ENCODE measurements around the gene PRTFDC1. TPM values are rescaled to one million over a fixed set of nuclear protein-coding genes. Genes with fewer than 3 reads are reported as not detected.
"Not testable (repeated sequence)": the region's sequence is repeated elsewhere in the genome, so short reads cannot be mapped to it uniquely, and the experiment has no call there.

The PRTFDC1 gene
- total RNA-seq, 2 experiments from 2014 or later, result 0.27 to 0.46 TPM

DNA sequence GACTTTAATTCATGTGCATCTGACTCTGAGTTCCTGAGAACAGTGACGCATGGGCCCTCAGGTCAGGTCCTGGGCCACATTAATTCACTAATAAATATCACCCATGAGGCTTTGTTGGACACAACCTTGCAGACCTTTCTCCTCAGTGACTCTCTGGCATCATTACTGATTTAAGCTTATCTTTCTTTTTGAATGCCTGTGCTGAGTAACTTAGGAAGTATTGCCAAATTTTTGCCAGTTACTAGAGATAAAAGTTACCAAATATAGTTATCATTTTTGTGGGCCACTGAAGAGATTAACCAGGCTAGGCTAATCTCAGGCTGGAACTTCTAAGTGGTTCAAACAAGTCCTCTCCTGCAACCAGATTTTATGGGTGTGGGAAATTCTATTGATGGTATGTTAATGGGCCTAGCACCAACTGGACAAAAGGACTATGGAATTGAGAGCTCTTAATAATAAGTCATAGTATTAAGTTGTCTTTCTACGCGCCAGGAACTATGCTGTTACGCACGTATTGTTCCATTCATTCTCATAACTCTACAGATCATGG is 28.8 kb upstream of the PRTFDC1 start:
- H3K4me1 Mint-ChIP-seq, result peaks cover 14% of the 10 kb centered on the region
- H3K27ac Mint-ChIP-seq, result no peak overlapping the region
- DNase-seq, result no peak
- H3K27me3 Mint-ChIP-seq, result peaks cover 3% of the 10 kb centered on the region
- H3K36me3 Mint-ChIP-seq (ENCODE audit: low read depth), result no peaks in the 10 kb centered on the region
- H3K9me3 Mint-ChIP-seq, result peaks cover 3% of the 10 kb centered on the region
- H3K4me3 Mint-ChIP-seq, result no peak overlapping the region
- ChIA-PET POLR2A (no interaction called here), CTCF (interaction anchor here (1.0 kb wide), 1 partner anchor 12 kb away, joined by 4 read pairs; no protein-coding TSS in a partner anchor)

DNA sequence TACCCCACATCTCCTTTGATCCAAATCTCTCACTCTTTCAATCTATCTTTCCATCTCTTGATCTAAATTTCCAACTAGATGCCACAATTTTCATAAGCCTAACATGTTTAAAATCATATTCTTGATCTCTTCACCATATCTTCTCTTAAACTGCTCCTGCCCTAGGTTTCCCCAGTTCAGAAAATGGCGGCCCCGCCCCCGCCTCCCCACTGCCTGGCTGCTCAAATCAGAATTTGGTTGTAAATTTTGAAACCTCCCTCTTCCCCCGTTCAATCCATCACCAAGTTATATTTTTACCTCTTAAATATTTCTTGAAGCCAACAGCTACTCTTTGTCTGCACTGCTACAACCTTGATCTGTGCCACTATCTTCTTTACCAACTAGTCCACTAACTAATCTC is 27.3 kb upstream of the PRTFDC1 start:
- Mint-ChIP-seq H3K4me3 (no peak overlapping the region), H3K4me1 (peaks cover 14% of the 10 kb centered on the region), H3K27me3 (peaks cover 3% of the 10 kb centered on the region), H3K9me3 (peaks cover 3% of the 10 kb centered on the region), H3K36me3 (ENCODE audit: low read depth) (no peaks in the 10 kb centered on the region), H3K27ac (no peak overlapping the region)
- CTCF ChIA-PET, result no interaction called here
- DNase-seq, result no peak
- POLR2A ChIA-PET, result no interaction called here

DNA sequence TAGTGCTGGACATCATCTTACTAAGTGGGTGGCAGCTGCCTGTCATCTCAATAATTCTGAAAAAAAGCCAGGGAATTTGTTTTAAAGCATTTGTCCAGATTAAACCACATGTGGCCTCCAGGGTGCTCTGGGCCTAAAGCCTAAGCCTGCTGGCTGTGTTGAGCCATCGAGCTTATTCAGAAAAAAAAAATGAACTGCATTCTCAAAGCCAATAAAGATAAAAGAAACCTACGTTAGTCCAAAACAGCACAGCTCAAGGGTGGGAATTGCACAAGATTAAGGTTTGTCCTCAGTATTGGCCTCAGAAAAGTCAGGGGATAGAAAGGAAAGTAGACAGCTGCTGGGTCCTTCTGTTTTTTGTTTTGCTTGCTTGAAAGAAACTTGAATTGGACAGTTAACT is 22.6 kb upstream of the PRTFDC1 start:
- POLR2A ChIA-PET, result no interaction called here
- CTCF ChIA-PET, result no interaction called here
- Mint-ChIP-seq H3K27ac (no peak overlapping the region), H3K36me3 (ENCODE audit: low read depth) (no peaks in the 10 kb centered on the region), H3K4me1 (peaks cover 3% of the 10 kb centered on the region), H3K27me3 (peaks cover 3% of the 10 kb centered on the region), H3K9me3 (no peaks in the 10 kb centered on the region), H3K4me3 (no peak overlapping the region)
- no peak for DNase-seq

DNA sequence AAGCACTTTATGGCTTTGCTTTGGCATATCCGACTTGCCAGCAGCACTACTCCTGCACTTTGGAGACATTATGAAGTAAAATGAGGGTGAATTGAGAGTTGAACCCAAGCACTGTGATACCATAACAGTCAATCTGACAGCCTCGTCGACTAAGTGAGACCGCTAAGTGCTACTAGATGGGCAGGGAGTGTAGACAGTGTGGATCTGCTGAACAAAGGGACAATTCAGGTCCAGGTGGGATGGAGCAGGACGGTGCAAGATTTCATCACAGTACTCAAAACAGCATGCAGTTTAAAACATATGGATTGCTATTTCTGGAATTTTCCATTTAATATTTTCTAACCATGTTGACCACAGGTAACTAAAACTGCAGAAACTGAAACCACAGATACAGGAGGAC is 20.8 kb upstream of the PRTFDC1 start:
- ChIA-PET POLR2A (no interaction called here), CTCF (no interaction called here)
- DNase-seq, result no peak
- Mint-ChIP-seq H3K4me1 (peaks cover 3% of the 10 kb centered on the region), H3K36me3 (ENCODE audit: low read depth) (no peaks in the 10 kb centered on the region), H3K4me3 (no peak overlapping the region), H3K27ac (no peak overlapping the region), H3K27me3 (peaks cover under 1% of the 10 kb centered on the region), H3K9me3 (no peaks in the 10 kb centered on the region)

DNA sequence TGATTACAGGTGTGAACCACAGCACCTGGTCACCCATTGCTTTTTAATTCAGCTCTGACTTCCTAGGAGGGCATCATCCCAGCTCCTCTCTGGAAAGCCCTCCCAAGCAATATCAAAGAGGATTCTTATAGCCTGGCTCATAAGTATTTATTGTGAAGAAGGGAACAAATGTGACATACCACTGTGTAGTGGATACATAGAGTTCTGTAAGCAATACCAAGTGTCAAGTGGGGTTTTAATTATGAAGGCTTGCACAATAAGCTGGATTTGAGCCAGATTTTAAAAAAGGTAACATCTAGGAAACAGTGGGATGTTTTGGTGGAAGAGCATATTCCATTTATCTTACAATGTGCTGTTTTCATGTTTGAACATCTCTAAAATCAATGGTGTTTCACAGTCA is 19.0 kb upstream of the PRTFDC1 start:
- Mint-ChIP-seq H3K9me3 (no peaks in the 10 kb centered on the region), H3K36me3 (ENCODE audit: low read depth) (no peaks in the 10 kb centered on the region), H3K27ac (no peak overlapping the region), H3K27me3 (no peaks in the 10 kb centered on the region), H3K4me1 (peaks cover 3% of the 10 kb centered on the region), H3K4me3 (no peak overlapping the region)
- ChIA-PET POLR2A (no interaction called here), CTCF (interaction anchor here (1.3 kb wide), 1 partner anchor 328 kb away, joined by 4 read pairs; no protein-coding TSS in a partner anchor)
- DNase-seq, result no peak

DNA sequence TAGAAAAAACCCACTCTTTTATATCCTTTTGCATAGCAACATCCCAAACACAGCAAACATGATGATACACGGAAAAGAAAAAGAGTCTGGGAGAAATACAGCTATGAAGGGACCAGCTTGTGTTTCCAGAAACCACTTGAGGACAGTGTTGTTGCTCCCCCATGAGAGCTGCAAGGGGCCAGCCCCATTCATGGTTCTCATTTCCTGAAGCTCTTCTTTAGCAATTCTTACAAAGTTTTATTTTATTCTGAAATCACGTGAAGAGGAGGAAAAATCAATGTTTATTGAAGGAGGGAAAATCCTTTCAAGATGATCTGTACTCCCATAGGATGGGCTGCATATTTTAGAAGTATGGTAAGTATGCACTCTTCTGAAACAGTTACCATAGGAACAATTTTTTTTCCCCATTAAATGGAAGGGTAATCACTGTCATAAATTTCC is 17.5 kb upstream of the PRTFDC1 start:
- Mint-ChIP-seq H3K4me1 (peaks cover 3% of the 10 kb centered on the region), H3K4me3 (no peak overlapping the region), H3K36me3 (ENCODE audit: low read depth) (no peaks in the 10 kb centered on the region), H3K9me3 (no peaks in the 10 kb centered on the region), H3K27me3 (peaks cover 3% of the 10 kb centered on the region), H3K27ac (no peak overlapping the region)
- CTCF ChIA-PET, result interaction anchor here (1.0 to 1.3 kb wide), 2 partner anchors 11 to 327 kb away, joined by 4 read pairs; no protein-coding TSS in a partner anchor
- DNase-seq, result no peak
- POLR2A ChIA-PET, result no interaction called here

DNA sequence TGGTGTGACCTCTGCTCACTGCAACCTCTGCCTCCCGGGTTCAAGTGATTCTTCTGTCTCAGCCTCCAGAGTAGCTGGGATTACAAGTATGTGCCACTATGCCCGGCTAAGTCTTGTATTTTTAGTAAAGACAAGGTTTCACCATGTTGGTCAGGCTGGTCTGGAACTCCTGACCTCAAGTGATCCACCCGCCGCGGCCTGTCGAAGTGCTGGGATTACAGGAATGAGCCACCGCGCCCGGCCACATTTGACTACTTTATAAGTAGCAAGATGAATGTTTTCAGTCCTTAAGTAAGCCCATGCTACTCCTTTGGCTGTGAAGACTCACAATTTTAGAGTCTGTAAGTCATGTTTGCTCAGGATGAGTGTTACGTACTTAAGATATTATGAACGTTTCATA is 16.5 kb upstream of the PRTFDC1 start:
- H3K4me3 Mint-ChIP-seq; H3K27ac Mint-ChIP-seq; H3K4me1 Mint-ChIP-seq; H3K27me3 Mint-ChIP-seq; POLR2A ChIA-PET; H3K9me3 Mint-ChIP-seq; DNase-seq; H3K36me3 Mint-ChIP-seq (ENCODE audit: low read depth): not testable (repeated sequence)
- CTCF ChIA-PET, result interaction anchor here (1.0 kb wide), 1 partner anchor 12 kb away, joined by 4 read pairs; no protein-coding TSS in a partner anchor

DNA sequence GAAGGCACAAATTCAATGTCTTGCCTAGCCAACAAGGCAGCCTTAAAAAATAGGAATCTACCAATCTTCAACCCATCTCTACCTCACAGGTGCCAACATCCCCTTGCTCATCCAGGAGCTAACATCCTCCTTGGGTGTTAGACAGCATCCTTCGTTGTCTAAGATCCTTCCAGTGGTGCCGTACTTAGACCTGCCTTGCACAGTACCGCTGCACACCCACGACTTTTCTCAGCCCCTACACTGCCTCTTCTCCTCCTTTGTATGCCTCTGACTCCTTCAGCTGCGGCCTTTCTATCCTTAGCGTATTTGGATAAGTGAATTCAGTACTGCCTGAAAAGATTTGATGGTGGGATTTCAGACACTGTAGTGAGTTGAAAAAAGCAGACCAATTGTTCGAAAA is 15.9 kb upstream of the PRTFDC1 start:
- Mint-ChIP-seq H3K27ac (no peak overlapping the region), H3K27me3 (peaks cover 3% of the 10 kb centered on the region), H3K4me1 (peaks cover 3% of the 10 kb centered on the region), H3K9me3 (no peaks in the 10 kb centered on the region), H3K4me3 (no peak overlapping the region), H3K36me3 (ENCODE audit: low read depth) (no peaks in the 10 kb centered on the region)
- ChIA-PET POLR2A (interaction anchor here (0.7 kb wide), 1 partner anchor 433 kb away, joined by 3 read pairs; no protein-coding TSS in a partner anchor), CTCF (no interaction called here)
- DNase-seq, result no peak

DNA sequence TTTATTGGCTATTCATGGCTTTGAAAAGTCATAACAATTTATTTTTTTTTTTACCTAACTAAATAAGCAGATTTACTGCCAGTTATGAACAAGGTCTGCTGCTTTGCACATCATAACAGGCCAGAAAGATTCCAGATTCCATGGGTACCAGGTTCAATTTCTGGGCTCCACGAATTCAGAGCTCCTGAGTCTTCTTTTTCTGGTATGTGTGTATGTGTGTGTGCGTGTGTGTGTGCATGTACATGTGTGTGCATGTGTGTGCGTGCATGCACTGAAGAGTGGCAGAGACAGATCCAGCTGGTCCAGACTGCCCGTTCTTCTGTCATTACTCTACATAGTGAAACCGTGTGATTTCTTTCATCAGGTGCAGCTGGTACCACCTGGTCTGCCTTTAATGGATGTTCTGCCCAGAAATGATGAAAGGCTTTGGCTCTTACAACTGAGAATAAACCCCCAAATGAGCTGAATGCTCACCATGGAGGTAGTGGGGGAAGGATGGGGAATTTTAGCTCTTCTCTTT is 14.6 kb upstream of the PRTFDC1 start:
- ChIA-PET CTCF (interaction anchor here (0.6 kb wide), 1 partner anchor 139 kb away, joined by 4 read pairs; no protein-coding TSS in a partner anchor), POLR2A (no interaction called here)
- no peak for DNase-seq
- Mint-ChIP-seq H3K27me3 (peaks cover 3% of the 10 kb centered on the region), H3K4me3 (no peak overlapping the region), H3K36me3 (ENCODE audit: low read depth) (no peaks in the 10 kb centered on the region), H3K4me1 (peaks cover 3% of the 10 kb centered on the region), H3K9me3 (no peaks in the 10 kb centered on the region), H3K27ac (no peak overlapping the region)

DNA sequence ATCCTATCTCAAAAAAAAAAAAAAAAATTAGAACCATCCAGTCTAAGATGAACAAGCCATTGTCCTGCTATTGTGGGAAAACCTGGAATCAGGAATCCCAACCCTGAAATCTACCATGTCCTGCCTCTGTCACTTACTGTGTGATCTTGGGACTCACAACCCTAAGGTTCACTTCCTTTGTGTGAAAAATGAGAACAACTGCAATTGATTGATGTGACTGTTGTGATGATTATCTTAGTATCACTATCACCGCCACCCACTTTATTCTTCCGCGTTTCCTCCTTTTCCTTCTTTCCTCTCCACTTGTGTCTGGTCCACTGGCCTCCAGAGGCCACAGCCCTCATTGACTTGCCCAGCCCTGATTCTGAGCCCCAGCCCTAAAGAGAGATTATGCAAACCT is 12.6 kb upstream of the PRTFDC1 start:
- DNase-seq, result no peak
- H3K9me3 Mint-ChIP-seq, result no peaks in the 10 kb centered on the region
- no peak overlapping the region for H3K4me3 Mint-ChIP-seq
- H3K27ac Mint-ChIP-seq, result no peak overlapping the region
- H3K27me3 Mint-ChIP-seq, result peaks cover 3% of the 10 kb centered on the region
- CTCF ChIA-PET, result interaction anchor here (0.6 kb wide), 1 partner anchor 67 kb away, joined by 3 read pairs; no protein-coding TSS in a partner anchor
- H3K4me1 Mint-ChIP-seq, result peaks cover under 1% of the 10 kb centered on the region
- H3K36me3 Mint-ChIP-seq (ENCODE audit: low read depth), result no peaks in the 10 kb centered on the region
- POLR2A ChIA-PET, result no interaction called here

DNA sequence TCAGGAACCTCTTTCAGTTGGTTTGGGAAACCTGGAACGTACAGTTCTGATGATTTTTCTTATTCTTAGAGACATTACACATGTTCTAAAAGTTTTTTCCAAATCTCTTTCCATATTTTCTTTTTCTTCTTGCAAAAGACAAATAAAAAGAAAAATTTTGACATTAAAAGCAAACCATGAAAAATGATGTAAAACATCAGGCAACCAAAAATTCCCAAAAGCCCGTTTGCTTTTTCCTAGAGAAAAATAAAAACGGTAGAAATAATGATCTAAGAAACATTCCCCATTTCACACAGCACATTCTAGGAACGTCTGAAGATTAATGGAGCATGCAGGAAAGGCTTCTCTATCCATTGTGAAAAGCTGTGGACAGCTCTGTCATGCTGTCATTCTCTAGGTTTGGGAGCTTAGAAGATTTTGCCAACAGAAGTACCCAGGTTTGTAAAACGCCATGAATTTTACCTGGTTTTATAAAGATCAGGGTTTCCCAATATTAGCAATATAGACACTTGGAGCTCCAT is 11.2 kb upstream of the PRTFDC1 start:
- no peak for DNase-seq
- H3K9me3 Mint-ChIP-seq, result no peaks in the 10 kb centered on the region
- no peak overlapping the region for H3K27ac Mint-ChIP-seq
- H3K4me1 Mint-ChIP-seq, result no peaks in the 10 kb centered on the region
- POLR2A ChIA-PET, result no interaction called here
- peaks cover 3% of the 10 kb centered on the region for H3K27me3 Mint-ChIP-seq
- no peaks in the 10 kb centered on the region for H3K36me3 Mint-ChIP-seq (ENCODE audit: low read depth)
- no peak overlapping the region for H3K4me3 Mint-ChIP-seq
- CTCF ChIA-PET, result interaction anchor here (1.2 kb wide), 1 partner anchor 15 kb away, joined by 4 read pairs; no protein-coding TSS in a partner anchor

DNA sequence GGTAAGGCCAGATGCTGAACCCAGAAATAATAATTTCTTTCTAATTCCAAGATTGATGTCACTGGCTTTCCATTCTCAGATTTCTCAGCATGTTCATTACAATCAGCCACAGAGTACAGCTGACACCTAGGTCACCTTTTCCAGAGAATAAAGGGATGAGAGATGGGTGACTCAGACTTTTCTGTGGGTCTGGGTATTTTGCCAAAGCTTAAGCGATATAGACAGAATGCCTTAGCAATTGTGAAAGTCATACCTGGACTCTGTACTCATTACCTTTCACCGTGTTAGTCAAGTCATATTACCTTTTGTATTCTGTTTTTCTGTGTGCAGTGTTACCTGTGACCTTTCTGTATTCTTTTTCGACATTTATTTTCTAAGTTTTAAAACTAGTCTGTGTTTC is 10.6 kb upstream of the PRTFDC1 start:
- Mint-ChIP-seq H3K36me3 (ENCODE audit: low read depth) (no peaks in the 10 kb centered on the region), H3K4me1 (no peaks in the 10 kb centered on the region), H3K4me3 (no peak overlapping the region), H3K9me3 (no peaks in the 10 kb centered on the region), H3K27ac (no peak overlapping the region), H3K27me3 (peaks cover 3% of the 10 kb centered on the region)
- POLR2A ChIA-PET, result no interaction called here
- CTCF ChIA-PET, result interaction anchor here (1.2 kb wide), 1 partner anchor 15 kb away, joined by 4 read pairs; no protein-coding TSS in a partner anchor
- no peak for DNase-seq

DNA sequence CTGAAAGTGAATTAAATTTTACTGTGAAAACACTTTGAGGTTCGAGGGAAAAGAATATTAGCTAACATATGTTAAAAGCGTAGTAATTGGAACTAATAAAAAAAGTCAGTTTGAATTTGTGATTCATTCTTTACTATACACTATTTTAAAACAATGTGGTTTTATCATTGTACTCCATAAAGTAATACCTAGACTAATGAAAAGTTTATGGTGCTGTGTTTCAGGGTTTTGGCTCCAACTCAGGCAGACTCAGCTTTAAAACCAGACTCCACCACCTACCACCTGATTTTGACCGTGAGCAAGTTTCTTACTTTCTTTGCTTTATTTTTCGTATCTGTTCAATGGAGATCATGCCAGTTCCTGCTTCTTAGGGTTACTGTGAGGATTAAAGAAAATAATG is 9.2 kb upstream of the PRTFDC1 start:
- CTCF ChIA-PET, result no interaction called here
- Mint-ChIP-seq H3K4me1 (no peaks in the 10 kb centered on the region), H3K36me3 (ENCODE audit: low read depth) (no peaks in the 10 kb centered on the region), H3K4me3 (no peak overlapping the region), H3K27me3 (peaks cover 3% of the 10 kb centered on the region), H3K27ac (no peak overlapping the region), H3K9me3 (no peaks in the 10 kb centered on the region)
- no peak for DNase-seq
- POLR2A ChIA-PET, result no interaction called here

DNA sequence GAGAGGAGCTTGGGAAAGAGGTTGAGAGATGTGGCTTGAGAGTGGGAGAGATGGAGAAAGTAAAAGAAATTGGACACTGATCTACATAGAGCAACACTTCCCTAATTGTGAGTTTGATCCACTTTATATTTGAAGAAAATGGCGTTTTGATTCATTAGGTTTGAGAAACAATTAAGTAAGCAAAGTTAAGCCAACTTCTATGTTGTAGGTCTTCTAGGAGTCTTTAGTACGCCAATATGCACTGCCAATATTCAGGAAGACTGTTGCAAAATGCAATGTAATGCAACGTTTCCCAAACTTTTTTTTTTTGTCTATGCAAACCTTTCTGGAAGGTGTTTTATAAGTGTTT is 7.0 kb upstream of the PRTFDC1 start:
- Mint-ChIP-seq H3K9me3 (no peaks in the 10 kb centered on the region), H3K4me3 (no peak overlapping the region), H3K36me3 (ENCODE audit: low read depth) (no peaks in the 10 kb centered on the region), H3K4me1 (no peaks in the 10 kb centered on the region), H3K27ac (no peak overlapping the region), H3K27me3 (no peaks in the 10 kb centered on the region)
- ChIA-PET CTCF (no interaction called here), POLR2A (no interaction called here)
- DNase-seq, result no peak

All from activated CD4-positive, alpha-beta T cell treated with anti-CD3 and anti-CD28 coated beads, Interleukin-2, amount 10 ng/mL, durations not matched to agents 7 days and 5 days (primary cell).